GM18907 (cell line): ENCODE measurements around the gene NT5C.
"Not testable (repeated sequence)": the region's sequence is repeated elsewhere in the genome, so short reads cannot be mapped to it uniquely, and the experiment has no call there.

Experiments
- ATAC-seq: cut with Tn5 transposase; IDR thresholded peaks from one replicate; pipeline ENCODE4 v1.9.1; 2021; ENCODE audit warnings: mild to moderate bottlenecking, moderate library complexity; ENCODE audit not compliant: unreplicated experiment

Gene NT5C

DNA sequence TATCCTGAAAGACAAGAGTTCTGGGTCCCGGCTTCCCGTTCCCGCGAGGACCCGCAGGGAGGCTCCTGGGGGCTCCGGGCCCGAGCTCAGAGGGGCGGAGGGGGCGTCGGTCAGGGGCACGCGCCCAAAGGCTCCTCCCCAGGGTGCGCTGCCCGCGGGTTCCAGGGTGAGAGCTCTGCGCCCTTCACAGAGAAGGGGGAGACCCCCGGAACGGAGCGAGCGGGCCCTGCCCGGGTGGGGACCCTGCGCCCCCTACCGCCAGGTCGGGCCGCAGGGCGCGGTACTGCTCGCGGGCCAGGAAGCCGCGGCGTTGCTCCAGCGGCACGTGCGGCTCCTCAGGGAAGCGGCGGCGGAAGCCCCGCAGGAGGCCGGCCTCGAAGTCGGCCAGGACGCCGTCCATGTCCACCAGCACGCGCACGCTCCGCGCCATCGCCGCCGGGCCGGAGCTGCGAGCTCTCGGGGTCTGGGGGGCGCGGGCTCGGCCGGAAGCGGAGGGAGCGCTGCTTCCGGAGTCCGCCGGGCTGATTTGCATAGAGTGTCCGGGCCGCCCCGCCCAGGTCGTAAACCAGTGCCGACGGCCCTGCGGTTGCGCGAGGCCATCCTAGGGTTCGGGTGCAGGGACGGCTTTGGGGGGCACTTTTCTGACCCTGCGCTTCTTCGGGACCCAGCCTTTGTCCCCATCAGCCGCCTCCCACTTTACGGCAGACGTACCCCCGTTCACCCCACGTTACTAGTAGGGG lies at the start of gene NT5C:
TSS of gene NT5C (minus strand) at position 465 of the 740 bp plus-strand sequence. CDS start at position 430, 35 bp downstream.
- ATAC-seq, result peak; percentile 73

DNA sequence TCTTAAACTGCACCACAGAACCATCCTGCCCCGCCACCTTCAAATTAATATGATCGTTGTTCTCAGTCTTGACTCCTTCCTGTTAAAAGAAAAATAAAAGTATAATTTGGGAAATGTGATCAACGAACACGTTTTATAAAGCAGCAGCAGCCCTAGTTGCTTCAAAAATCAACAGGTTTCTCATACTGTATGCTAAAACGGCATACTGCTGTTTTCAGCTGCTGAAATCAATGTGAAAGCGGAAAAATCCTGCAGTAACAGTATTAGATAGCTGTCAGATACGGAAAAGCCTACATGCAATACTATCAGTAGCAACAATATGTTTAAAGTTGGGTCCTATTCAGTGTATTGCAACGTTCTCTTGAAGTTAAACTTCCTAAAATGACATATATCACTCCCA lies 49.6 kb upstream of the NT5C start:
- no peak for ATAC-seq

GRCh38 chr17:75178453-75178852 lies 46.9 kb upstream of the NT5C start:
- no peak for ATAC-seq

GRCh38 chr17:75176625-75177024 lies 45.1 kb upstream of the NT5C start:
- ATAC-seq, result no peak

GRCh38 chr17:75174996-75175395 lies 43.5 kb upstream of the NT5C start:
- ATAC-seq, result no peak

GRCh38 chr17:75173526-75173925 lies 42.0 kb upstream of the NT5C start:
- ATAC-seq, result no peak

DNA sequence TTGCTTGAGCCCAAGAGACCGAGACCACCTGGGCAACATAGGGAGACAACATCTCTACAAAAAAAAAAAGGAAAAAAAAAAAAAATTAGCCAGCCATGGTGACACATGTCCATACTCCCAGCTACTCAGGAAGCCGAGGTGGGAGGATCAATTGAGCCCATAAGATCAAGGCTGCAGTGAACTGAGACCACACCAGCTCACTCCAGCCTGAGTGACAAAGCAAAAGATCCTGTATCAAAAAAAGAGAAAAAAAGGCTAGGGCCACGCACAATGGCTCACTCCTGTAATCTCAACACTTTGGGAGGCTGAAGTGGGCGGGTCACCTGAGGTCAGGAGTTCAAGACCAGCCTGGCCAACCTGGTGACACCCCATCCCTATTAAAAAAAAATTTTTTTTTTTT lies 37.5 kb upstream of the NT5C start:
- ATAC-seq, result no peak

- ATAC-seq, result not testable (repeated sequence)
Measured at GRCh38 chr17:75164606-75165005, 33.1 kb upstream of the NT5C start.

DNA sequence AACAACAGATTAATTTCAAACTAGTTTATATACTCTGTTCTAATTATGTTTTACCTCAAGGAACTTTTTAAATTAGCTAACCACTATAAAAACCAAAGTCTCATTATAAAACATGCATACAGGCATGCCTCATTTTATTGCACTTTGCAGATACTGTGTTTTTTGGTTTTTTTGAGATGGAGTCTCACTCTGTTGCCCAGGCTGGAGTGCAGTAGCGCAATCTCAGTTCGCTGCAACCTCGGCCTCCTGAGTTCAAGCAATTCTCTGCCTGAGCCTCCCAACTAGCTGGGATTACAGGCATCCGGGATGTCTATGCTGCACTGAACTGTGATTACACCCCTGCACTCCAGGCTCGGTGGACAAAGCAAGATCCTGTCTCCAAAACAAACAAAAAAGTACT lies 31.5 kb upstream of the NT5C start:
- ATAC-seq, result no peak

DNA sequence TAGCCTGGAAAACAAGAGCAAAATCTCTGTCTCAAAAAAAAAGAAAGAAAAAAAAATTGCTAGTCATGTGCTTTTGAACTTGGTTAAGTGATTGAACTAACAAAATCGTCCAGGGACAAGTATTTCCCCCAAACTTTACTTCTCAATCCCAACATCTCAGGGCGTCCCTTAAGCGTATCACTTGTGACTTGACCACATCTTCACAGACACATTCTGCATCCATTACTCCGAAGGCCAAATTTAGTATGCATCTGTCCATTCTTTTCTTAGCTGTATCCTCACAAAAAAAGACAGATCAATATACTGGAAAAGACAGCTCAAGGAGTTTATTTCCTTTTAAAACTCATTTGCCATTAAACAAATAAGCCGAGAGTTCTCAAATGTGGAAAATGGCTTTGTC lies 28.7 kb upstream of the NT5C start:
- ATAC-seq, result no peak

DNA sequence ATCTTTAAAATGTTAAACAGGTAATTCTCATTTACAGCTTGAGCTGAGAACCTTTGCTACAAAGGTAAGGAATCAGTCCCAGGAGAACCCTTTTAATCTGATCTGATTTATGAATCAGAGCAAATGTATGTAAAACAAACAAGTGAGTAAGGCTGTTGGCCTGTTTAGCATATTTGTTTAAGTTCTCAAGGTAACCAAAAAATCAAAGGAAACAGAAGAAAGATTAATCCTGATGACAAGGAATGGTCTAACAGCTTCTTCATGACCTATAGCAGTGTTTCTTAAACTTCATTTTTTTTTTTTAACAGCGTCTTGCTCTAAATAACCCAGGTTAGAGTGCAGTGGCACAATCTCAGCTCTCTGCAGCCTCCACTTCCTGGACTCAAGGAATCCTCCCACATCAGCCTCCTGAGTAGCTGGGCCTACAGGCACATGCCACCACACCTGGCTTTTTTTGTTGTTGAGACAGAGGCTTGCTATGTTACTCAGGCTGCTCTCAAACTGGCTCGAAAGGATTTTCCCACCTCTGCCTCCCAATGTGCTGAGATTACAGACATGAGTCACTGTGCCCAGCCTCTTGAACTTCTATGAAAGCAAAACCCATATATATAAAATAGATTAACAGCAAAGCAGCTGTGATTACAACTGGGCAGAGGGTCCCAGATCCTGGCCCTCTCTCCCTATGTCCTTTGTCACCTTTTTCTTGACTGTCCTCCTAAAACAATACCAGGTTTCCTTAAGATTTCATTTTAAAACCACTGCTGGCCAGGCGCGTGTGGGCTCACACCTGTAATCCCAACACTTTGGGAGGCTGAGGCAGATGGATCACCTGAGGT lies 27.9 kb upstream of the NT5C start:
- no peak for ATAC-seq

DNA sequence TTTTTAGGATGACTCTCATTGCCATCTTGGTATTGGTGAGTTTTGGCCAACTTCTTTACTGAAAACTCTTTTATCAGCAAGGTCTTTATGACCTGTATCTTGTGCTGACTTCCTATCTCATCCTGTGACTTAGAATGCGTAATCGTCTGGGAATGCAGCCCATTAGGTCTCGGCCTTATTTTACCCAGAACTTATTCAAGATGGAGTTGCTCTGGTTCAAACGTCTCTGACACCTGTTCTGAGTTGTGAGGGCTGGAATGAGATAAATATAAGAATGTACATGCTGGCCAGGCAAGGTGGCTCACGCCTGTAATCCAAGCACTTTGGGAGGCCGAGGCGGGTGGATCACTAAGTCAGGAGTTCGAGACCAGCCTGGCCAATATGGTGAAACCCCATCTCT lies 26.9 kb upstream of the NT5C start:
- ATAC-seq, result not testable (repeated sequence)

DNA sequence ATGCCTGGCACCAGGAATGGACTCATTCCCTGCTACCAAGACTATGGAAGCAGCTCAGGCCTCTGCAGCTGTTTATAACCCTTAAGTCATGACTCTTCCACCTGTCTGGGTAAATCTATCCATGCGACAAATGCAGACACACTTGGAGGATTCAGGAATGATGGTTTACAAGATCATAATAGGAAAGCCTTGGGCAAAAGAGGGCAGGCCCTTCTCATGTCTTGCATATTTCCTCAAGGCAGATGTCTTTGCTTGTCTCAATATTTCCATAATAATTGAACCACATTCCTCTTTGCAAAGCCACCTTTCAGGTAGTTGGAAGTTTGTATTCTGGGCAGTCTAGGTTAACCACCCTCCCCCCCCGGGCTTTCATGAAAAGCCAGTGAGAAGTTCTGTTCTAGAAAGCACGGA lies 23.7 kb upstream of the NT5C start:
- ATAC-seq, result no peak

DNA sequence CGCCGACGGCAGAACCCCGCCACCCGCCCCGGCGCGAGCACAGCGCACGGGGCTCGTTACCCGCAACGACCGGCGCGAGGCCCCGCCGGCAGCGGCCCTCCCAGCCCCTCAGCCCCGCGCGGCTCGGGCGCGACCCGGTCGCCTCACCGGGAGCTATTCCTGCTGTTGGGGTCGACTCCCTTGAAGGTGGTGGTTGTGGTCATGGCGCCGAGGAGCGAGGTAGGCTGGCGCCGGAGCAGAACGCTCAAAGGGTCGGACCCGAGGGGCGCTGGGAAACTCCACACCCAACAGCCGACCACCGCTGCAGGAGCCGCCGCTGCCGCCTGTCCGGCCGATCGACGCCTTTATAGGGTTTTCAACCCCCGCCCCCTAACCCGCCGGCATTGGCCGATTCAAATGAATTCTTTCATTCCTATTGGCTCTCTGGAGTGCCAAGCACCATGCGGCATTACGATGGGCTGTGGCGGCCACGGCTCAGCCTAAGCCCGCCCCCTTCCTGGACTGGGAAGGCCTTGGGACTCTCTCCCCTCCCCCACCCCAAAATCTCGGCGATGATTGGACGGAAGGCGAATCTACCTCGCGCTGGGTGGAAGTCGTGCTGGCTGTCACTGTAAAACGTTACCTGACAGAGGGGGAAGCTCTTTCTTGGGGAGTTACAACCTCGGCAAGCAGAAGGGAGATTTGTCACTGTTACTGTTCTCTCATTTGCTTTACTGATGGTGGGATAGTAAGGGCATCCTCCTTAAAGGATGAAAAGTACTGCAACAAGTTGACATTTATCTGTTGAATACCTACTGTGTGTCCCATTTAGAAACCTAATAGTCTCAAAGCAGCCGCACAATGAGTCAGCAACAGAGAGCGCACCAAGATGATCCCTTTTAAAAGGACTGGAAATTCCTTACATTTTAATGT lies 22.9 kb upstream of the NT5C start, which contains the start of gene JPT1:
TSS of gene JPT1 (minus strand) at position 318 of the 912 bp plus-strand sequence. CDS start at position 203, 115 bp downstream.
- ATAC-seq, result peak; percentile 94

DNA sequence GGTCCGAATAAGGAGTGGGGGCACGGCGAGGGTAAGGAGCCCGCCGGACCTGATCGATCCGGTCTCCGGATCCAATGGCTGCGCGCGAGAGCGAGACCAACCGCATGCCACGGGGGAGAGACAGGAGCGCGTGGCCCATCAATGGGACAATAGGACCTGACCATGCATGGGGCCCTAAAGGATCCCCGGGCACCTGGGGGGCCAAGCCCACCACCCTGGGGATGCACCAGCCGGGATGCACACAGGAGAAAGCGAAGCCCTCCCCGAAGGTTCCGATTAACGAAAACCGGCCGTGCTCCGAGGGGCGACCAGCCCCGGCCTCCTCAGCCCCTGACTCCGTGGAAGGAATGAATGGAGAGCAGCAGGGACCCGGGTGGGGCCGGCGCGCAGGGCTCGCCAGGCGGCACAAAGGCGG lies 22.2 kb upstream of the NT5C start:
- ATAC-seq, result peak; percentile 13

DNA sequence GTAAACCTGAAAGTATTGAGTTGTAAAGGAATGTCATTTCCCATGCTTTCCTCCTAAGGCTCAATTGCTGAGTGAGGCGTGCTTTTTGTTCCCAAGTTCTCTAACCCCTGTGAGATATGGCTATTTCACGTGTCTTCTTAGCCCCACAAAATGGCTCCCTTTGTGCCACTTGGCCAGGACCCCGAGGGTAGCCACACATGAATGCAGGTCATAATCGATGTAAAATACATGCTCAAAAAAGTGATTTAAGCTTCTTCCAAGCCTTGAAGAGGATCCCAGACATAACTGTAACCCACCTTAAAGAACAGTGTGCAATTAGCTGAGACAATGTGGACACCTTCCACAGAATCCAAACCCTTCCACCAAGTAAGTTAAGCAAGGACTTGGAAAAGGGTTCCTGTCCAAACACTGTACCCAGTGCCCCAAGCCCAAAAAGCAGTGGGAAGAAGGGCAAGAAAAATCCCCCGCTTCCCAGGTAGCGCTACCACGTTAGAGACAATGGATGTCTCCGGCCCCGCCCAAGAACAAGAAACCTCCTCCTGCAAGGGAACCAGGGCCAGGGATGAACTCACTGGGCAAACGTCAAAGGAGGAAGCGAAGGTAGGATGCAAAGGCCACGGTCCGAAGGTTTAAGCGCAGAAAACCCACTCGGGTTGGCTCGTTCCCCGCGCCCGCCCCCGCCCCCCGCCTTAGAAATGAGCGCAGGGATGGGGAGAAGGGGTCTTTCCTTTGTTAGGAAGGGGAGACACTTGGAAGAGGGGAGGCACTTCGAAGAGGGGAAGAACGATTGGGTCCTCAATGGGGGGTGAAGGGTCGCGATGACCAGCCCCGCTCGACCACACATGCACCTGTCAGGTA lies 21.6 kb upstream of the NT5C start:
- no peak for ATAC-seq

DNA sequence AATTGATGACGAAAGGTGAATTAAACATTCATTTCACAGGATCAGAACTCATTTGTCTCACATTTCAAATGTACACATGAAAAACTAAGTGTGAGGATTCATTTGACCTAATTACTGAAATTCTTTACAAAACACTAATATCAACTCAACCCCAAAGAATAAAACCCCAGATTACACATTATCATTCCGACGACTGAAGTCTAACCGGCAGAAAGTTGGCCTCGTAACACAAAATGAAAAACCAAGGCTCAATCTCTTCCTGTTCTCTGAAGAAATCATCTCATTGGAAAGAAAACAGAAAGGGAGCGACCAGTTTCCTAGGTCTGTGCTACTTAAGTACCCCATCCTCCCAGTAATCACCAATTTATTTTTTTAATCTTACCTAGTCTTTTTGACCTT lies 21.0 kb upstream of the NT5C start:
- ATAC-seq, result no peak

- no peak for ATAC-seq
Measured at GRCh38 chr17:75151930-75152329, 20.4 kb upstream of the NT5C start.

GRCh38 chr17:75147878-75148546 lies 16.5 kb upstream of the NT5C start:
- no peak for ATAC-seq

DNA sequence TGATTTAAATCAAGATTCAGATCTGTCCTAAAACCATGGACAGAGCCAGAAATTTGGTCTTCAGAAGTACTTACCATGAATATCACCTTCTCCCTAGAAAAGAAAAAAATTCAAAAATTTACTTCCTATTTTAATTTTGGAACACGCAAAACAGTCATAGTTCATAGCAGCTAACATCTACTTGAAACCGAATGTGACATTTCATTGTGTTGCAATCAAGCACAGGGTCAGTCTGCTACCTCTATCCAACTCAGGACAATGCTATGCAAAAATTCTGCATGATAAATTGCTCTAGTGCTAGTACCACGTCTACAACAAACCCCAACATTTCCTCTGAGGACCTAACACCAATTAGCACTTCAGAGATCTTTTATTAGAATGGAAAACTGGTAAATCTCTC lies 15.1 kb upstream of the NT5C start:
- ATAC-seq, result no peak
